Breast epithelium (tissue), 4 donors: ENCODE measurements around the gene FITM2. TPM values are rescaled to one million over a fixed set of nuclear protein-coding genes. Genes with fewer than 3 reads are reported as not detected.

Experiments used
- DNase-seq, 2 donors: peaks; one replicate each; pipeline ENCODE4 v3.0.0-alpha.2; 2019; ENCODE audit warnings: low spot score in 2 of 2
- H3K27ac ChIP-seq, 2 donors: fragments of 200-600 bp; sonication (generic) in 1 of 2; one replicate each; pipeline ENCODE4 v1.5.1; 2016 to 2019; ENCODE audit warnings: mild to moderate bottlenecking in 1 of 2
- H3K27me3 ChIP-seq, 2 donors: fragments of 200-600 bp; sonication (generic) in 1 of 2; one replicate each; pipeline versions ENCODE4 v1.5.1 to v1.6.0; 2017 to 2019; ENCODE audit warnings: control low read depth in 1 of 2, mild to moderate bottlenecking in 1 of 2
- H3K36me3 ChIP-seq: fragments of 200-600 bp; one replicate; pipeline ENCODE4 v1.5.1; 2019
- H3K4me1 ChIP-seq, 2 donors: fragments of 200-600 bp; sonication (generic); one replicate each; pipeline ENCODE4 v1.5.1; 2016 to 2019; ENCODE audit warnings: control low read depth in 1 of 2
- H3K4me3 ChIP-seq, 3 donors: fragments of 200-600 bp; sonication (generic); 1 replicate in 2 of 3; 2 replicates in 1 of 3; pipeline ENCODE4 v1.5.1; 2016 to 2019; ENCODE audit warnings: mild to moderate bottlenecking in 3 of 3, moderate library complexity in 2 of 3
- H3K9me3 ChIP-seq, 2 donors: fragments of 200-600 bp; sonication (generic) in 1 of 2; one replicate each; pipeline ENCODE4 v1.5.1; 2016 to 2019; ENCODE audit warnings: control low read depth in 1 of 2
- CTCF ChIP-seq, 3 donors: fragments of 450-650 bp; IDR thresholded peaks; one replicate each; pipeline ENCODE4 v1.5.1; 2016 to 2017; ENCODE audit warnings: antibody characterized with exemption in 3 of 3, mild to moderate bottlenecking in 3 of 3, moderate library complexity in 3 of 3
- POLR2A ChIP-seq: fragments of 450-650 bp; IDR thresholded peaks from one replicate; pipeline ENCODE4 v1.6.1; 2016; ENCODE audit warnings: antibody characterized with exemption, mild to moderate bottlenecking, moderate library complexity
- POLR2AphosphoS5 ChIP-seq, 3 donors: sonication (generic); formaldehyde crosslinking; IDR thresholded peaks; one replicate each; pipeline ENCODE4 v1.6.1; 2017; ENCODE audit warnings: antibody characterized with exemption in 3 of 3
- intact Hi-C: fragments of 100-400 bp; cut with DNase I; formaldehyde crosslinking; loops from one replicate; pipeline ENCODE4 v1.15.1; 2023; ENCODE audit warnings: low total_unique reads
- total RNA-seq, 3 donors: library from RNA; depleted of rRNA; stranded (reverse); fragments of >200 nt; gene quantifications; one replicate each; pipeline ENCODE4 v1.1.0, GENCODE V29; 2016

The FITM2 gene
- total RNA-seq, 3 donors from 2014 or later, result 8.8 to 17.0 (median 9.2) TPM

- Histone ChIP-seq H3K9me3 (no peaks in the 10 kb centered on the region), H3K4me3 (no peak overlapping the region), H3K36me3 (no peaks in the 10 kb centered on the region), H3K4me1 (no peaks in the 10 kb centered on the region), H3K27me3 (peaks cover 0 to 5% of the 10 kb centered on the region in 2 donors), H3K27ac (no peak overlapping the region)
- no peak for DNase-seq
- TF ChIP-seq POLR2A (no peak), CTCF (IDR thresholded peaks at IDR 0.05) (no peak), POLR2AphosphoS5 (IDR thresholded peaks at IDR 0.05) (no peak)
- intact Hi-C loops, result no loop called here
These were observed 31.2 kb upstream of the FITM2 start for GRCh38 chr20:44342248-44342647.

DNA sequence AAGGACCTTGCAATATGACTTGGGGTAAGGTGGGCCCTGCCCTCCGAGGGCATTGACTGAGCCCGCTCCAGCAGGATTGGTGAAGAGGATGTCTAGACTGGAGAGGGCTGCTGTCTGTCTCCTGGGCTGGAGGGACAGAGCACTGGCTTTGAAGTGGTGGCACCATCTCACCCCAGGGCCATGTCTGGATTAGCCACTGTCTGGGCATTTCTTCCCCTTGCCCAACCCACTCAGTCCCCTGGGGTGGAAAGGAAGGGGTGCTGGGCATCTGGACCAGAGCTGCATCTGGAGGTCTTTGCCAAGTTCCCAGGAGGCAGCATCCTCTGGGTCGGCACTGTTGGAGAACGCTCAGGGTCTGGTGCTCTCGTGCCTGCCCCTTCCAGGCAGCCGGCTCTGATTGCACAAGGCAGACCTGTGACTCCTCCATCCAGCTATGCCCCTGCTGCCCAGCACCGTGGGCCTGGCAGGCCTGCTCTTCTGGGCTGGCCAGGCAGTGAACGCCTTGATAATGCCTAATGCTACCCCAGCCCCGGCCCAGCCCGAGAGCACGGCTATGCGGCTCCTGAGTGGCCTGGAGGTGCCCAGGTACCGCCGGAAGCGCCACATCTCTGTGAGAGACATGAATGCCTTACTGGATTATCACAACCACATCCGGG lies 25.9 kb upstream of the FITM2 start, which contains the start of gene R3HDML:
R3HDML (plus strand) TSS at position 319 of the 656 bp plus-strand sequence; CDS start at position 434, 115 bp downstream.
- H3K27me3 ChIP-seq, result peaks cover 0 to 8% of the 10 kb centered on the region in 2 donors
- no peak within 1 kb of the TSS for H3K4me3 ChIP-seq
- H3K27ac ChIP-seq, result no peak within 1 kb of the TSS
- H3K9me3 ChIP-seq, result no peaks in the 10 kb centered on the region
- intact Hi-C loops, result no loop called here
- TF ChIP-seq CTCF (IDR thresholded peaks at IDR 0.05), result no peak
- TF ChIP-seq POLR2AphosphoS5 (IDR thresholded peaks at IDR 0.05), result no peak
- no peak for TF ChIP-seq POLR2A
- H3K4me1 ChIP-seq, result no peaks in the 10 kb centered on the region
- no peaks in the 10 kb centered on the region for H3K36me3 ChIP-seq
- no peak for DNase-seq

- Histone ChIP-seq H3K27me3 (peaks cover 0 to 8% of the 10 kb centered on the region in 2 donors), H3K4me3 (no peak overlapping the region), H3K27ac (no peak overlapping the region), H3K36me3 (no peaks in the 10 kb centered on the region), H3K4me1 (no peaks in the 10 kb centered on the region), H3K9me3 (no peaks in the 10 kb centered on the region)
- TF ChIP-seq POLR2A (no peak), POLR2AphosphoS5 (IDR thresholded peaks at IDR 0.05) (no peak), CTCF (IDR thresholded peaks at IDR 0.05) (no peak)
- no peak for DNase-seq
- intact Hi-C loops, result no loop called here
These were observed 25.1 kb upstream of the FITM2 start for GRCh38 chr20:44336086-44336485.

- intact Hi-C loops, result no loop called here
- H3K4me3 ChIP-seq, result no peak overlapping the region
- H3K9me3 ChIP-seq, result no peaks in the 10 kb centered on the region
- DNase-seq, result no peak
- H3K4me1 ChIP-seq, result no peaks in the 10 kb centered on the region
- no peak overlapping the region for H3K27ac ChIP-seq
- H3K27me3 ChIP-seq, result peaks cover 0 to 8% of the 10 kb centered on the region in 2 donors
- TF ChIP-seq CTCF (IDR thresholded peaks at IDR 0.05), result no peak
- no peak for TF ChIP-seq POLR2AphosphoS5 (IDR thresholded peaks at IDR 0.05)
- TF ChIP-seq POLR2A, result no peak
- no peaks in the 10 kb centered on the region for H3K36me3 ChIP-seq
These were observed 24.7 kb upstream of the FITM2 start for GRCh38 chr20:44335675-44336074.

DNA sequence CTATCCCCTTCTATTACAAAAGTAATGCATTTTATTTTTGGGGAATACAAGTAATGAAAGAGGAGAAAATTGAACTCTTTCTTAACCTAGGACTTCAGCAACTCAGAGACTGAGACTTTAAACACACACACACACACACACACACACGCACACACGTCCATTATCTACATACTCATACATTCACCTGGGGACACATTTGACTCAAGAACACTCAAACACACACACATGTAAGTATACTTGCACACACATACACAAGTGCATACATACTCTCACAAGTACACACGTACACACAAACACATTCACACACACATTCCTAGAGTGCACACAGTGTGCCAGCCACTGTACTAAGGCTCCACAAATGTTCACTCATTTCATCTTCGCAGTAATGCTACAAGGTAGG lies 23.7 kb upstream of the FITM2 start:
- Histone ChIP-seq H3K4me1 (no peaks in the 10 kb centered on the region), H3K27me3 (peaks cover 0 to 8% of the 10 kb centered on the region in 2 donors)
- intact Hi-C loops, result no loop called here

More for the DNA sequence above, 23.7 kb upstream of the FITM2 start:
- Histone ChIP-seq H3K9me3 (no peaks in the 10 kb centered on the region), H3K4me3 (no peak overlapping the region), H3K36me3 (no peaks in the 10 kb centered on the region), H3K27ac (no peak overlapping the region)
- no peak for TF ChIP-seq CTCF (IDR thresholded peaks at IDR 0.05)
- TF ChIP-seq POLR2AphosphoS5 (IDR thresholded peaks at IDR 0.05), result no peak
- no peak for TF ChIP-seq POLR2A
- DNase-seq, result no peak
